ENCODE results near the gene EXOC4.

EXOC4 gene

GRCh38 chr7:133797818-133798520, 545.1 kb downstream of the EXOC4 start:
- no peaks in the 10 kb centered on the region for H3K27me3 ChIP-seq (ENCODE audit: insufficient read depth, low read depth, severe bottlenecking)
- H3K27ac ChIP-seq, result 0 out of 2 replicates have a peak overlapping the region, but pooled peaks have one; percentile 3
- no peaks in the 10 kb centered on the region for H3K36me3 ChIP-seq
- no peak overlapping the region for H3K4me3 ChIP-seq (ENCODE audit: low read depth, low read length)
- no peak for DNase-seq
- no peak for TF ChIP-seq CTCF (IDR thresholded peaks at IDR 0.05; ENCODE audit: low read depth, low read length)
- no peaks in the 10 kb centered on the region for H3K9me3 ChIP-seq (ENCODE audit: severe bottlenecking)

GRCh38 chr7:133801341-133801740, 548.5 kb downstream of the EXOC4 start:
- no peak for DNase-seq
- H3K36me3 ChIP-seq, result no peaks in the 10 kb centered on the region
- H3K9me3 ChIP-seq (ENCODE audit: severe bottlenecking), result no peaks in the 10 kb centered on the region
- H3K4me3 ChIP-seq (ENCODE audit: low read depth, low read length), result no peak overlapping the region
- TF ChIP-seq CTCF (IDR thresholded peaks at IDR 0.05; ENCODE audit: low read depth, low read length), result no peak
- H3K27me3 ChIP-seq (ENCODE audit: insufficient read depth, low read depth, severe bottlenecking), result no peaks in the 10 kb centered on the region
- no peak overlapping the region for H3K27ac ChIP-seq

GRCh38 chr7:133804127-133804526, 551.2 kb downstream of the EXOC4 start:
- no peak for DNase-seq
- no peaks in the 10 kb centered on the region for H3K9me3 ChIP-seq (ENCODE audit: severe bottlenecking)
- no peak overlapping the region for H3K27ac ChIP-seq
- TF ChIP-seq CTCF (IDR thresholded peaks at IDR 0.05; ENCODE audit: low read depth, low read length), result no peak
- H3K4me3 ChIP-seq (ENCODE audit: low read depth, low read length), result no peak overlapping the region
- no peaks in the 10 kb centered on the region for H3K27me3 ChIP-seq (ENCODE audit: insufficient read depth, low read depth, severe bottlenecking)
- H3K36me3 ChIP-seq, result no peaks in the 10 kb centered on the region

- H3K27ac ChIP-seq, result no peak overlapping the region
Observed at GRCh38 chr7:133805426-133805825, 552.5 kb downstream of the EXOC4 start.

GRCh38 chr7:133807624-133808492, 555.0 kb downstream of the EXOC4 start:
- TF ChIP-seq CTCF (IDR thresholded peaks at IDR 0.05; ENCODE audit: low read depth, low read length), result no peak
- H3K9me3 ChIP-seq (ENCODE audit: severe bottlenecking), result no peaks in the 10 kb centered on the region
- H3K4me3 ChIP-seq (ENCODE audit: low read depth, low read length), result no peak overlapping the region
- H3K27me3 ChIP-seq (ENCODE audit: insufficient read depth, low read depth, severe bottlenecking), result no peaks in the 10 kb centered on the region
- DNase-seq, result no peak
- no peak overlapping the region for H3K27ac ChIP-seq
- H3K36me3 ChIP-seq, result no peaks in the 10 kb centered on the region

More at GRCh38 chr7:133805426-133805825, 552.5 kb downstream of the EXOC4 start:
- Histone ChIP-seq H3K9me3 (ENCODE audit: severe bottlenecking) (no peaks in the 10 kb centered on the region), H3K27me3 (ENCODE audit: insufficient read depth, low read depth, severe bottlenecking) (no peaks in the 10 kb centered on the region), H3K4me3 (ENCODE audit: low read depth, low read length) (no peak overlapping the region), H3K36me3 (no peaks in the 10 kb centered on the region)
- no peak for TF ChIP-seq CTCF (IDR thresholded peaks at IDR 0.05; ENCODE audit: low read depth, low read length)
- no peak for DNase-seq

Data from WERI-Rb-1 (cell line).